B cell (primary cell): ENCODE data around the gene PARVA. TPM values are rescaled to one million over a fixed set of nuclear protein-coding genes. Genes with fewer than 3 reads are reported as not detected.

Experiments
- ATAC-seq: fragments of 200-7000 bp; cut with Tn5 transposase; one replicate; pipeline ENCODE4 v1.10.0; 2021; ENCODE audit warnings: low read depth, mild to moderate bottlenecking, moderate number of reproducible peaks, moderate library complexity
- CTCF ChIA-PET: fragments of 350-600 bp; sonication (Branson Sonifier 250); formaldehyde crosslinking; loops from one replicate; lab custom pipeline; 2021; ENCODE audit warnings: antibody characterized with exemption, inconsistent platforms; lab: Charles Lee
- POLR2A ChIA-PET: fragments of 350-600 bp; sonication (Branson Sonifier 250); formaldehyde crosslinking; loops from one replicate; lab custom pipeline; 2021; ENCODE audit warnings: antibody characterized with exemption; lab: Charles Lee
- DNase-seq: peaks from one replicate; pipeline ENCODE4 v3.0.0; 2013
- H2AFZ ChIP-seq: 2 replicates; pipeline ENCODE4 v1.6.1; 2012; ENCODE audit warnings: mild to moderate bottlenecking, low read depth, low read length; ENCODE audit not compliant: insufficient read depth, poor library complexity, severe bottlenecking
- H3K27ac ChIP-seq, 2 donors: 1 replicate in 1 of 2; 2 replicates in 1 of 2; pipeline ENCODE4 v1.5.1; 2012 to 2013; ENCODE audit warnings: low read length in 2 of 2, mild to moderate bottlenecking in 2 of 2, moderate library complexity in 1 of 2
- H3K27me3 ChIP-seq, 4 experiments: fragments of 200-600 bp in 1 of 4; sonication (generic) in 1 of 4; replicated peaks in 1 of 4; 1 replicate in 2 of 4; 2 replicates in 2 of 4; pipeline versions ENCODE4 v1.6.1 to v1.7.0; 2013 to 2016; ENCODE audit warnings: low read length in 3 of 4, mild to moderate bottlenecking in 2 of 4, mixed read lengths in 1 of 4, moderate library complexity in 1 of 4; ENCODE audit not compliant: insufficient read depth in 4 of 4, control insufficient read depth in 3 of 4; ENCODE audit errors: control extremely low read depth in 1 of 4
- H3K36me3 ChIP-seq, 2 experiments: replicated peaks in 1 of 2; 1 replicate in 1 of 2; 2 replicates in 1 of 2; pipeline versions ENCODE4 v1.6.1 to v1.7.1; 2013; ENCODE audit warnings: low read length in 1 of 2; ENCODE audit not compliant: insufficient read depth in 2 of 2, control insufficient read depth in 1 of 2; ENCODE audit errors: control extremely low read depth in 1 of 2, extremely low read depth in 1 of 2
- H3K4me1 ChIP-seq, 2 donors: fragments of 200-600 bp in 1 of 2; sonication (generic) in 1 of 2; 1 replicate in 1 of 2; 2 replicates in 1 of 2; pipeline versions ENCODE4 v1.5.1 to v1.6.1; 2013 to 2017; ENCODE audit warnings: low read length in 2 of 2; ENCODE audit not compliant: control insufficient read depth in 2 of 2, insufficient read depth in 2 of 2
- H3K4me2 ChIP-seq: replicated peaks from 2 replicates; pipeline ENCODE3; 2012; ENCODE audit warnings: mild to moderate bottlenecking, low read depth, low read length; ENCODE audit not compliant: poor library complexity, severe bottlenecking
- H3K4me3 ChIP-seq, 5 experiments: fragments of 200-600 bp in 1 of 5; sonication (generic) in 1 of 5; 1 replicate in 3 of 5; 2 replicates in 2 of 5; pipeline versions ENCODE4 v1.5.1 to v1.7.0; 2011 to 2016; ENCODE audit warnings: low read length in 4 of 5, mild to moderate bottlenecking in 4 of 5, low read depth in 2 of 5, control low read depth in 1 of 5, moderate library complexity in 1 of 5; ENCODE audit not compliant: insufficient read depth in 1 of 5; ENCODE audit errors: control extremely low read depth in 1 of 5, extremely low read depth in 1 of 5
- H3K79me2 ChIP-seq: fragments of 200-600 bp; sonication (generic); one replicate; pipeline ENCODE4 v1.6.0; 2016; ENCODE audit warnings: low read length; ENCODE audit not compliant: control insufficient read depth, insufficient read depth
- H3K9ac ChIP-seq: fragments of 200-600 bp; sonication (generic); 2 replicates; pipeline ENCODE4 v1.6.1; 2017; ENCODE audit warnings: mild to moderate bottlenecking, low read length, moderate library complexity
- H3K9me3 ChIP-seq, 3 donors: one replicate each; pipeline versions ENCODE4 v1.6.1 to v1.7.1; 2013; ENCODE audit warnings: low read length in 2 of 3; ENCODE audit not compliant: control insufficient read depth in 2 of 3, insufficient read depth in 1 of 3; ENCODE audit errors: control extremely low read depth in 1 of 3
- H4K20me1 ChIP-seq: 2 replicates; pipeline ENCODE4 v1.6.0; 2012; ENCODE audit warnings: mild to moderate bottlenecking, low read length; ENCODE audit not compliant: insufficient read depth, control insufficient read depth, poor library complexity, severe bottlenecking
- H3K27ac Mint-ChIP-seq: one replicate; pipeline ENCODE4 v1.8.0; 2021; ENCODE audit warnings: mixed read lengths
- H3K27me3 Mint-ChIP-seq: one replicate; pipeline ENCODE4 v1.8.0; 2021; ENCODE audit warnings: mixed read lengths
- H3K4me1 Mint-ChIP-seq: one replicate; pipeline ENCODE4 v1.8.0; 2021; ENCODE audit warnings: mixed read lengths
- H3K4me3 Mint-ChIP-seq: one replicate; pipeline ENCODE4 v1.8.0; 2021; ENCODE audit warnings: mixed read lengths
- H3K9me3 Mint-ChIP-seq: one replicate; pipeline ENCODE4 v1.8.0; 2022; ENCODE audit warnings: mixed read lengths; ENCODE audit not compliant: insufficient read depth
- EZH2 ChIP-seq: IDR thresholded peaks from 2 replicates; pipeline ENCODE4 v1.6.1; 2012; ENCODE audit warnings: borderline replicate concordance, low read depth, mild to moderate bottlenecking, moderate library complexity, low read length; ENCODE audit not compliant: insufficient read depth, poor library complexity, severe bottlenecking
- WGBS: methylation state at CpG from one replicate; pipeline ENCODE4 v1.1.5; 2013; ENCODE audit warnings: missing lambda C conversion rate; ENCODE audit not compliant: insufficient coverage; 5-methylcytosine and 5-hydroxymethylcytosine counted together
- intact Hi-C: fragments of 100-400 bp; cut with micrococcal nuclease; formaldehyde crosslinking; loops from one replicate; pipeline ENCODE4 v1.10.0; 2022
- polyA plus RNA-seq: library from polyadenylated mRNA; depleted of rRNA; stranded (reverse); fragments of >200 nt; gene quantifications from 2 replicates; pipeline ENCODE4 v1.2.3, GENCODE V29; 2012
- total RNA-seq, 2 donors: library from RNA; stranded (reverse); fragments of 120-200 nt in 1 of 2; gene quantifications; 1 replicate in 1 of 2; 2 replicates in 1 of 2; pipeline versions ENCODE4 v1.2.3 to v1.2.4, GENCODE V29; 2013 to 2022
- TF ChIP-seq, protein P1 (sequence below): fragments of 200-600 bp; IDR thresholded peaks from one replicate; pipeline ENCODE4 v1.8.0; 2022; ENCODE audit warnings: antibody characterized with exemption, mild to moderate bottlenecking

PARVA gene
- total and polyA plus RNA-seq, 2 donors (not counting 1 experiment from before 2014, with no cell fraction given) = not detected

DNA sequence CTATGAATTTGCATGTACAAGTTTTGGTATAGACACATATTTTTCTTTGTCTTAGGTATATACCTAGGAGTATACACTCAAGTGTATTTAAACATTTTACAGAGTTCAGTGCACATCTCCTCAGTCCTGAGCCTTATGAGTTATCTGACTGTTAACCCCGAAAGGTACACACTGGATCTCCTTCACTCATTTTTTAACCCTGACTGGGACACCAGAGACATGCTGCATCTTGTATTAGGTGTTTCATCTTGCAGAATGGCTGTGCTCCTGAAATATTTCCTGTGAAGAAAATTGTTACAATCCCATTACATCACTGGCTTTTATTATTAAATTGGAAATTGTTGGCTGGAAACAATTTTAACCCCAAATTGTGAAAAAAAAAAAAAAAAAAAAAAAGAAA, 15.3 kb downstream of the PARVA start:
- WGBS = no CpG with 5 or more reads among the region's 1 CpG

DNA sequence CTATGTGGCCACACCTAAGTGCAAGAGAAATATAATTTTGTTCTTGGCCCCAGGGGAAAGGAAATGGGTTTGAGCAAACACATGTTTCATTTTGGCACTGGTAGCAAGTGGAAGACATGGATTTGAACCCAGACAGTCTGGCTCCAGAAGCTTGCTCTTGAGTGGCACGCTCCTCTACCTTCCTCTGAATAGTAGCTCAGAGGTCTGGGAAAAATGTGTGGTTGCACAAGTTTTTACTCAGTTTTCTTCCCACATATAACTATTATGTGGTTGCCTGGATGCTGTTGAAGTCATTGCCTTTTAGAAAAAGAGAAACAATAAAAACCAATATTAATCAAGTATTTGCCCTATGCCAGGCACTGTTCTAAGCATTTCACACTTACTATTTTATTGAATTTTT, 16.3 kb downstream of the PARVA start:
- Mint-ChIP-seq H3K27ac (no peak overlapping the region), H3K4me1 (no peaks in the 10 kb centered on the region), H3K27me3 (peaks cover 3% of the 10 kb centered on the region), H3K4me3 (no peak overlapping the region), H3K9me3 (no peaks in the 10 kb centered on the region)
- TF ChIP-seq EZH2 = no peak
- TF ChIP-seq, protein P1, sequence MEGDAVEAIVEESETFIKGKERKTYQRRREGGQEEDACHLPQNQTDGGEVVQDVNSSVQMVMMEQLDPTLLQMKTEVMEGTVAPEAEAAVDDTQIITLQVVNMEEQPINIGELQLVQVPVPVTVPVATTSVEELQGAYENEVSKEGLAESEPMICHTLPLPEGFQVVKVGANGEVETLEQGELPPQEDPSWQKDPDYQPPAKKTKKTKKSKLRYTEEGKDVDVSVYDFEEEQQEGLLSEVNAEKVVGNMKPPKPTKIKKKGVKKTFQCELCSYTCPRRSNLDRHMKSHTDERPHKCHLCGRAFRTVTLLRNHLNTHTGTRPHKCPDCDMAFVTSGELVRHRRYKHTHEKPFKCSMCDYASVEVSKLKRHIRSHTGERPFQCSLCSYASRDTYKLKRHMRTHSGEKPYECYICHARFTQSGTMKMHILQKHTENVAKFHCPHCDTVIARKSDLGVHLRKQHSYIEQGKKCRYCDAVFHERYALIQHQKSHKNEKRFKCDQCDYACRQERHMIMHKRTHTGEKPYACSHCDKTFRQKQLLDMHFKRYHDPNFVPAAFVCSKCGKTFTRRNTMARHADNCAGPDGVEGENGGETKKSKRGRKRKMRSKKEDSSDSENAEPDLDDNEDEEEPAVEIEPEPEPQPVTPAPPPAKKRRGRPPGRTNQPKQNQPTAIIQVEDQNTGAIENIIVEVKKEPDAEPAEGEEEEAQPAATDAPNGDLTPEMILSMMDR = no peak
- no peak for ATAC-seq
- Histone ChIP-seq H3K79me2 (no peaks in the 10 kb centered on the region), H3K27ac (no peak overlapping the region), H4K20me1 (no peaks in the 10 kb centered on the region), H3K4me1 (no peaks in the 10 kb centered on the region), H3K4me3 (no peak overlapping the region), H3K9me3 (peaks cover 0 to 4% (median 0%) of the 10 kb centered on the region in 3 donors), H3K27me3 (no peaks in the 10 kb centered on the region), H3K36me3 (no peaks in the 10 kb centered on the region), H2AFZ (no peak overlapping the region), H3K9ac (no peak overlapping the region), H3K4me2 (no peak overlapping the region)
- POLR2A ChIA-PET = no interaction called here
- no CpG with 5 or more reads among the region's 1 CpG for WGBS
- intact Hi-C loops = no loop called here
- CTCF ChIA-PET = no interaction called here
- no peak for DNase-seq

More for the DNA sequence above, 15.3 kb downstream of the PARVA start:
- Histone ChIP-seq H3K4me1 (no peaks in the 10 kb centered on the region), H3K4me3 (no peak overlapping the region), H3K9me3 (peaks cover 0 to 4% (median 0%) of the 10 kb centered on the region in 3 donors), H4K20me1 (no peaks in the 10 kb centered on the region), H3K79me2 (no peaks in the 10 kb centered on the region), H3K27me3 (no peaks in the 10 kb centered on the region), H3K27ac (no peak overlapping the region), H3K4me2 (no peak overlapping the region), H3K9ac (no peak overlapping the region), H2AFZ (no peak overlapping the region), H3K36me3 (no peaks in the 10 kb centered on the region)
- H3K27ac Mint-ChIP-seq = no peak overlapping the region
- no peak overlapping the region for H3K4me3 Mint-ChIP-seq
- H3K4me1 Mint-ChIP-seq = no peaks in the 10 kb centered on the region
- ATAC-seq = no peak
- POLR2A ChIA-PET = no interaction called here
- DNase-seq = no peak
- CTCF ChIA-PET = no interaction called here
- no peaks in the 10 kb centered on the region for H3K9me3 Mint-ChIP-seq
- intact Hi-C loops = no loop called here
- TF ChIP-seq, protein P1 = no peak
- TF ChIP-seq EZH2 = no peak
- H3K27me3 Mint-ChIP-seq = peaks cover 3% of the 10 kb centered on the region
